Neuronal stem cell (in vitro differentiated cells): ENCODE results near the gene TSPAN9.

Source experiments
- DNase-seq: peaks from one replicate; pipeline ENCODE4 v3.0.0-alpha.2; 2013; ENCODE audit warnings: low spot score
- H2AFZ ChIP-seq: one replicate; pipeline ENCODE4 v1.6.1; 2013; ENCODE audit warnings: mild to moderate bottlenecking, low read length, inconsistent platforms
- H2AK5ac ChIP-seq: 2 replicates; pipeline ENCODE4 v1.6.1; 2013; ENCODE audit warnings: low read depth, mild to moderate bottlenecking, inconsistent platforms, low read length, moderate library complexity, mixed read lengths
- H2BK120ac ChIP-seq: 2 replicates; pipeline ENCODE4 v1.6.1; 2013; ENCODE audit warnings: low read depth, mild to moderate bottlenecking, inconsistent platforms, low read length, moderate library complexity, mixed read lengths
- H2BK12ac ChIP-seq: one replicate; pipeline ENCODE4 v1.6.1; 2013; ENCODE audit warnings: low read length, inconsistent platforms
- H2BK15ac ChIP-seq: 2 replicates; pipeline ENCODE4 v1.6.1; 2013; ENCODE audit warnings: mild to moderate bottlenecking, low read length, inconsistent platforms, mixed read lengths
- H2BK5ac ChIP-seq: one replicate; pipeline ENCODE4 v1.6.1; 2013; ENCODE audit warnings: inconsistent platforms, mild to moderate bottlenecking, low read length, moderate library complexity
- H3K14ac ChIP-seq: one replicate; pipeline ENCODE4 v1.6.1; 2013; ENCODE audit warnings: low read length, inconsistent platforms
- H3K18ac ChIP-seq: 2 replicates; pipeline ENCODE4 v1.6.1; 2013; ENCODE audit warnings: low read length, inconsistent platforms
- H3K23ac ChIP-seq: 2 replicates; pipeline ENCODE4 v1.6.1; 2013; ENCODE audit warnings: low read depth, mild to moderate bottlenecking, mixed read lengths, low read length, inconsistent platforms; ENCODE audit not compliant: poor library complexity
- H3K27ac ChIP-seq: replicated peaks from 3 replicates; pipeline ENCODE4 v1.5.1; 2013; ENCODE audit warnings: low read length, inconsistent platforms
- H3K27me3 ChIP-seq, 3 experiments: 2 replicates each; pipeline ENCODE4 v1.6.1; 2013; ENCODE audit warnings: low read length in 3 of 3, mild to moderate bottlenecking in 2 of 3, inconsistent platforms in 1 of 3, low read depth in 1 of 3, mixed read lengths in 1 of 3, moderate library complexity in 1 of 3; ENCODE audit not compliant: control insufficient read depth in 3 of 3, insufficient read depth in 3 of 3
- H3K36me3 ChIP-seq, 2 donors: replicated peaks in 1 of 2; 2 replicates each; pipeline ENCODE4 v1.6.1; 2013; ENCODE audit warnings: low read length in 2 of 2; ENCODE audit not compliant: control insufficient read depth in 2 of 2, insufficient read depth in 2 of 2
- H3K4ac ChIP-seq: 2 replicates; pipeline ENCODE4 v1.6.1; 2013; ENCODE audit warnings: inconsistent platforms, mild to moderate bottlenecking, low read length, moderate library complexity
- H3K4me1 ChIP-seq, 2 donors: 1 replicate in 1 of 2; 2 replicates in 1 of 2; pipeline ENCODE4 v1.6.1; 2013; ENCODE audit warnings: low read length in 2 of 2, low read depth in 1 of 2; ENCODE audit not compliant: control insufficient read depth in 2 of 2, insufficient read depth in 1 of 2
- H3K4me2 ChIP-seq: one replicate; pipeline ENCODE4 v1.6.1; 2013; ENCODE audit warnings: mild to moderate bottlenecking, low read length, inconsistent platforms; ENCODE audit not compliant: insufficient read depth, poor library complexity, severe bottlenecking
- H3K4me3 ChIP-seq, 2 donors: 2 replicates each; pipeline ENCODE4 v1.5.1; 2013; ENCODE audit warnings: low read length in 2 of 2, mild to moderate bottlenecking in 2 of 2, inconsistent platforms in 1 of 2, moderate library complexity in 1 of 2
- H3K79me1 ChIP-seq: one replicate; pipeline ENCODE4 v1.6.1; 2013; ENCODE audit warnings: low read depth, mild to moderate bottlenecking, inconsistent platforms, low read length, moderate library complexity
- H3K9ac ChIP-seq: one replicate; pipeline ENCODE4 v1.6.1; 2013; ENCODE audit warnings: mild to moderate bottlenecking, low read depth, low read length, inconsistent platforms; ENCODE audit not compliant: poor library complexity
- H3K9me3 ChIP-seq, 2 donors: replicated peaks in 1 of 2; 2 replicates each; pipeline versions ENCODE3 to v1.6.1; 2013; ENCODE audit warnings: low read length in 2 of 2, mild to moderate bottlenecking in 2 of 2, inconsistent platforms in 1 of 2, low read depth in 1 of 2, mixed read lengths in 1 of 2, moderate library complexity in 1 of 2; ENCODE audit not compliant: control insufficient read depth in 2 of 2, insufficient read depth in 1 of 2
- H4K8ac ChIP-seq: one replicate; pipeline ENCODE4 v1.6.1; 2013; ENCODE audit warnings: low read depth, mild to moderate bottlenecking, inconsistent platforms, low read length, moderate library complexity
- H4K91ac ChIP-seq: one replicate; pipeline ENCODE4 v1.6.1; 2013; ENCODE audit warnings: low read length, low read depth, mild to moderate bottlenecking, inconsistent platforms; ENCODE audit not compliant: poor library complexity
- WGBS, 2 donors: extraction: QIAGEN DNeasy Blood & Tissue Kit; methylation state at CpG; one replicate each; pipeline ENCODE4 v1.1.7; 2013; ENCODE audit warnings: missing lambda C conversion rate in 2 of 2, mixed read lengths in 1 of 2; ENCODE audit not compliant: insufficient read length in 2 of 2, insufficient replicate concordance in 1 of 2; ENCODE audit errors: extremely low coverage in 2 of 2; 5-methylcytosine and 5-hydroxymethylcytosine counted together

Gene TSPAN9

GRCh38 chr12:3081091-3081490, 3.9 kb downstream of the TSPAN9 start:
- H2AK5ac ChIP-seq, result no peak overlapping the region
- H3K4me1 ChIP-seq, result peaks cover 0 to 16% of the 10 kb centered on the region in 2 donors
- no peak overlapping the region for H2BK120ac ChIP-seq
- no peak overlapping the region for H2BK12ac ChIP-seq
- no peak overlapping the region for H2BK5ac ChIP-seq
- H3K14ac ChIP-seq, result no peak overlapping the region
- H3K18ac ChIP-seq, result no peak overlapping the region
- no peak overlapping the region for H2AFZ ChIP-seq
- no peak overlapping the region for H3K4me3 ChIP-seq
- H4K8ac ChIP-seq, result no peak overlapping the region
- H4K91ac ChIP-seq, result no peak overlapping the region
- peaks cover 2% of the 10 kb centered on the region for H3K79me1 ChIP-seq
- no peak for DNase-seq
- no peak overlapping the region for H3K9ac ChIP-seq
- H3K36me3 ChIP-seq, result peaks cover 0 to 4% of the 10 kb centered on the region in 2 donors
- no peak overlapping the region for H3K4me2 ChIP-seq
- WGBS, 2 donors, result no CpG with 5 or more reads among the region's 9 CpGs
- H3K27me3 ChIP-seq, result peaks cover 0 to 3% (median 2%) of the 10 kb centered on the region in 3 experiments
- H3K9me3 ChIP-seq, result no peaks in the 10 kb centered on the region
- H2BK15ac ChIP-seq, result no peak overlapping the region
- no peak overlapping the region for H3K23ac ChIP-seq
- no peak overlapping the region for H3K4ac ChIP-seq
- no peak overlapping the region for H3K27ac ChIP-seq

DNA sequence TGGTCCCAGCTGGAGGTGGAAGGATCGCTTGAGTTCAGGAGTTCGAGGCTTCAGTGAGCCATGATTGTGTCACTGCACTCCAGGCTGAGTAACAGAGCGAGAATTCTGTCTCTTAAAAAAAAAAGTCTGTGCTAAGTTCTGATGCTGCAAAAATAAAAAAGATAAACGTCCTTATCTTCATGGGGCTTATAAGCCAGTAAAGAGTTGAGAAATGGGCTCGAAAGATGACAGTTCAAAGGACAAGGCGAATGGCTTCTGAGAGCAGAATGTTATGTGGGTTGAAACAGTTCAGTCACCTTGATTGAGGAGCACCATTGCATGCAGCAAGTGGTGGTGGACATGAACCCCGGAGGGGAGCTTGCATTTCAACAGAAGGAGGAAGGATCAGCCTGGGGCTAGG, 4.7 kb downstream of the TSPAN9 start:
- no peak overlapping the region for H2BK120ac ChIP-seq
- DNase-seq, result no peak
- H3K27me3 ChIP-seq, result no peaks in the 10 kb centered on the region
- H3K27ac ChIP-seq, result no peak overlapping the region
- H3K4me2 ChIP-seq, result no peak overlapping the region
- no peak overlapping the region for H3K9ac ChIP-seq
- no peak overlapping the region for H2BK15ac ChIP-seq
- no peak overlapping the region for H3K14ac ChIP-seq
- no CpG with 5 or more reads among the region's 7 CpGs for WGBS, 2 donors
- no peak overlapping the region for H3K18ac ChIP-seq
- no peak overlapping the region for H2AK5ac ChIP-seq
- no peak overlapping the region for H2BK12ac ChIP-seq
- no peak overlapping the region for H4K91ac ChIP-seq
- H4K8ac ChIP-seq, result no peak overlapping the region
- H3K4me1 ChIP-seq, result peaks cover 0 to 14% of the 10 kb centered on the region in 2 donors
- H3K9me3 ChIP-seq, result no peaks in the 10 kb centered on the region
- H3K4ac ChIP-seq, result no peak overlapping the region
- no peaks in the 10 kb centered on the region for H3K79me1 ChIP-seq
- no peak overlapping the region for H2BK5ac ChIP-seq
- peaks cover 0 to 4% of the 10 kb centered on the region in 2 donors for H3K36me3 ChIP-seq
- H3K4me3 ChIP-seq, result no peak overlapping the region
- H3K23ac ChIP-seq, result no peak overlapping the region
- no peak overlapping the region for H2AFZ ChIP-seq

DNA sequence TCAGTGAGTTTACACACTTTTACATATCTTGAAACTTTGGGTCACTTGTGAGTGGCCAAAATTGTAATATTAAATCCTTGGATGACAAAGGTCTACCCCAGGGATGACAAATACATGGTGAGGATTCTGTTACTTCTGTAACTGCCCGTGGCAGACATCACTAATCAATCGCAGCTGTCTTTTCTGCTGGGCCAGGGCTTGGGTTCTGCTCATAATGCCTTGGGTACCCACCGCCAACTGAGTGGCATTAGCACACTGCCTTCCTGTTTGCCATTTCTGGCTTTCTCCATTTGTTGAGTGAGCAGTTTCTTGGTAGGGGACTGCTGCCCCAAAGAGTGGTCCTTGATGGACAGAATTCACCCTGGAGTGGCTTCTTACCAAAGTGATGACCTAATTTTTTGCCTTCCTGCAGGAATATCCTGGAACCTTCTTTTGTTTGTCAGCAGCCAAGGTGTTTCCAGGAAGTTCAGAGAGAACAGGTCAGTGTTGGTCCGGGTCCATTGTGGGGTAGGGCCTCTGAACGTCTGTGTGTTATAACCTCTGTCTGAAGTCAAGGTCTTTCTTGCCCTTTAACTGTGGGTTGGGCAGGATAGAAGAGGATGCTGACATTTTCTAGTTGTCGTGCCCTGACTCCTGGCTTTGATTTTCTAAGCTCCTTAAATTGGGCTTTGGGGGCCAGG, 6.2 kb downstream of the TSPAN9 start:
- Histone ChIP-seq H2BK12ac (no peak overlapping the region), H3K14ac (no peak overlapping the region), H3K4me3 (no peak overlapping the region), H3K23ac (no peak overlapping the region), H3K9ac (no peak overlapping the region), H3K4me2 (no peak overlapping the region), H2AK5ac (no peak overlapping the region), H3K18ac (no peak overlapping the region), H3K79me1 (no peaks in the 10 kb centered on the region), H2BK120ac (no peak overlapping the region), H2BK15ac (no peak overlapping the region), H3K27me3 (no peaks in the 10 kb centered on the region), H2BK5ac (no peak overlapping the region), H3K36me3 (peaks cover 0 to 4% of the 10 kb centered on the region in 2 donors), H2AFZ (peak overlapping the region; percentile 56), H3K27ac (no peak overlapping the region), H4K8ac (no peak overlapping the region), H3K4ac (no peak overlapping the region), H3K4me1 (peaks cover 0 to 18% of the 10 kb centered on the region in 2 donors), H4K91ac (no peak overlapping the region), H3K9me3 (no peaks in the 10 kb centered on the region)
- WGBS, 2 donors, result no CpG with 5 or more reads among the region's 6 CpGs
- DNase-seq, result no peak

GRCh38 chr12:3083921-3084347, 6.8 kb downstream of the TSPAN9 start:
- Histone ChIP-seq H2AFZ (peak overlapping the region; percentile 56), H2BK5ac (no peak overlapping the region), H3K14ac (no peak overlapping the region), H2AK5ac (peak overlapping the region; percentile 73), H2BK12ac (no peak overlapping the region), H3K4me3 (no peak overlapping the region), H3K4ac (no peak overlapping the region), H4K91ac (no peak overlapping the region), H3K27ac (no peak overlapping the region), H3K79me1 (no peaks in the 10 kb centered on the region), H2BK120ac (no peak overlapping the region), H3K27me3 (no peaks in the 10 kb centered on the region), H3K36me3 (peaks cover 0 to 4% of the 10 kb centered on the region in 2 donors), H3K9ac (no peak overlapping the region), H3K4me1 (peaks cover 0 to 19% of the 10 kb centered on the region in 2 donors), H2BK15ac (no peak overlapping the region), H3K9me3 (no peaks in the 10 kb centered on the region), H3K18ac (no peak overlapping the region), H3K4me2 (no peak overlapping the region), H4K8ac (no peak overlapping the region), H3K23ac (no peak overlapping the region)
- no peak for DNase-seq
- WGBS, 2 donors, result no CpG with 5 or more reads among the region's 5 CpGs
